Left renal cortex interstitium (tissue), 4 donors: ENCODE measurements around the gene GAGE12J. TPM values are rescaled to one million over a fixed set of nuclear protein-coding genes. Genes with fewer than 3 reads are reported as not detected.
A peak's percentile ranks its signal among the peaks of the same experiment; 100 is the strongest.
"Not testable (repeated sequence)": the region's sequence is repeated elsewhere in the genome, so short reads cannot be mapped to it uniquely, and the experiment has no call there.

ENCODE experiments used
- DNase-seq, 4 donors: peaks; one replicate each; pipeline ENCODE4 v3.0.0-alpha.2; 2013; ENCODE audit warnings: low read depth in 4 of 4, low spot score in 2 of 4, missing footprints in 1 of 4
- polyA plus RNA-seq, 4 donors: library from polyadenylated mRNA; unstranded; fragments of 120-200 nt; gene quantifications; one replicate each; pipeline ENCODE4 v1.2.1, GENCODE V29; 2013; ENCODE audit not compliant: insufficient read length in 4 of 4

GAGE12J gene
- polyA plus RNA-seq, 4 donors, result not detected

GRCh38 chrX:49309401-49309981 lies 12.3 kb upstream of the GAGE12J start:
- peak in 2 of 4 donors; percentile 19 to 31 for DNase-seq

- DNase-seq, result no peak
These were observed 11.5 kb upstream of the GAGE12J start for GRCh38 chrX:49310371-49310770.

GRCh38 chrX:49312176-49312575 lies 9.7 kb upstream of the GAGE12J start:
- DNase-seq, result no peak

- DNase-seq, result no peak
These were observed 5.8 kb upstream of the GAGE12J start for GRCh38 chrX:49316085-49316484.

- DNase-seq, result not testable (repeated sequence)
These were observed 429 bp downstream of the GAGE12J start for GRCh38 chrX:49322266-49322665.

- not testable (repeated sequence) for DNase-seq
These were observed 1.9 kb downstream of the GAGE12J start for GRCh38 chrX:49323735-49324134.

- not testable (repeated sequence) for DNase-seq
These were observed 8.6 kb downstream of the GAGE12J start for GRCh38 chrX:49330421-49330820.

GRCh38 chrX:49331282-49331681 lies 9.4 kb downstream of the GAGE12J start, which contains the start of gene GAGE13:
Gene GAGE13, plus strand, starts transcription at chrX:49331582. Its CDS starts 1,156 bp downstream, at chrX:49332738.
- not testable (repeated sequence) for DNase-seq

GRCh38 chrX:49331841-49332240 lies 10.0 kb downstream of the GAGE12J start:
- DNase-seq, result not testable (repeated sequence)

GRCh38 chrX:49341449-49341848 lies 19.6 kb downstream of the GAGE12J start:
- DNase-seq, result not testable (repeated sequence)

- not testable (repeated sequence) for DNase-seq
These were observed 22.8 kb downstream of the GAGE12J start for GRCh38 chrX:49344496-49345175.

- not testable (repeated sequence) for DNase-seq
These were observed 23.6 kb downstream of the GAGE12J start for GRCh38 chrX:49345402-49345801.

- DNase-seq, result not testable (repeated sequence)
These were observed 24.3 kb downstream of the GAGE12J start for GRCh38 chrX:49346150-49346549.

Other genes starting within 250 kb of the GAGE12J start
- gene PRAF2, start 248.0 kb upstream of the GAGE12J start, polyA plus RNA-seq, result 10 to 100 TPM; 31.6 to 46.2 (median 41.1) TPM
- 10 to 100 TPM; 53.7 to 63.8 (median 61.5) TPM for gene WDR45, start 242.2 kb upstream of the GAGE12J start, polyA plus RNA-seq
- gene GPKOW, start 198.3 kb upstream of the GAGE12J start, polyA plus RNA-seq, result 10 to 100 TPM; 23.8 to 27.6 (median 25.0) TPM
- gene MAGIX, start 159.3 kb upstream of the GAGE12J start, polyA plus RNA-seq, result 1 to 10 TPM; 5.0 to 7.5 (median 5.8) TPM
- 10 to 100 TPM; 29.7 to 40.9 (median 32.6) TPM for gene PLP2, start 150.1 kb upstream of the GAGE12J start, polyA plus RNA-seq
- gene PRICKLE3, start 135.7 kb upstream of the GAGE12J start, polyA plus RNA-seq, result 1 to 10 TPM; 4.2 to 6.5 (median 4.9) TPM
- 1 to 10 TPM; 2.1 to 3.4 (median 2.9) TPM for gene SYP, start 121.8 kb upstream of the GAGE12J start, polyA plus RNA-seq
- gene CACNA1F, start 88.7 kb upstream of the GAGE12J start, polyA plus RNA-seq, result under 1 TPM; 0.11 to 0.33 (median 0.22) TPM
- gene CCDC22, start 86.6 kb upstream of the GAGE12J start, polyA plus RNA-seq, result 10 to 100 TPM; 15.8 to 23.9 (median 21.2) TPM
- 1 to 10 TPM in 2 of 4 donors, under 1 TPM in 2; 0.47 to 1.2 (median 1.00) TPM for gene FOXP3, start 57.3 kb upstream of the GAGE12J start, polyA plus RNA-seq
- gene PPP1R3F, start 52.2 kb upstream of the GAGE12J start, polyA plus RNA-seq, result 10 to 100 TPM in 1 of 4 donors, 1 to 10 TPM in 3; 6.1 to 10.5 (median 9.0) TPM
- gene GAGE10, start 18.4 kb upstream of the GAGE12J start, polyA plus RNA-seq, result under 1 TPM in 1 of 4 donors, not detected in 3; 0.24 TPM
- gene GAGE13, start 9.5 kb downstream of the GAGE12J start, polyA plus RNA-seq, result not detected
- not detected for gene GAGE12C, start 210.1 kb downstream of the GAGE12J start, polyA plus RNA-seq
- gene GAGE12D, start 219.7 kb downstream of the GAGE12J start, polyA plus RNA-seq, result not detected
- not detected for gene GAGE12E, start 229.3 kb downstream of the GAGE12J start, polyA plus RNA-seq
- not detected for gene GAGE12F, start 238.8 kb downstream of the GAGE12J start, polyA plus RNA-seq
- gene GAGE12G, start 248.4 kb downstream of the GAGE12J start, polyA plus RNA-seq, result not detected